ENCODE results near the gene RASL11B. TPM values are rescaled to one million over a fixed set of nuclear protein-coding genes. Genes with fewer than 3 reads are reported as not detected.

Gene RASL11B
- total RNA-seq, 2 experiments from 2014 or later: 0.29 to 0.34 TPM

DNA sequence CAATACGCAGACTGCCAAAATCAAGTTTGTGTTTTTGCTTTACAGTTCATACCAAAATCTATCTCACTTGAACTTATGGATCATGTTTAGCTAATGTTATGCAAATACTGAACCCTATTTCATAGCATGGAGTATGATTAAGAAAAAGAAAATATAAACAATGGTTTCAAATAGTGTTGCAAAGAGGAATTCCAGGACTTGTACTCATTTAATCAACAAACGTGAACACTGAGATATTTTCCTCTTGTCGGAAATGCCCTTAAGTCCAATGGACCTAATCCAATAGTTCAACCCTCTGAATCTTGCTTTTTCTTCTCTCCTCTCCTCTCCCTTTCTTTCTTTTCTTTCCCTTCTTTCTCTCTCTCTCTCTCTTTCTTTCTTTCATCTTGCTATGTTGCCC lies 30.8 kb downstream of the RASL11B start:
- CTCF ChIA-PET: interaction anchor here (2.9 kb wide), 1 partner anchor 19 kb away, joined by 13 read pairs; no protein-coding TSS in a partner anchor
- DNase-seq (no peak), ATAC-seq (no peak)
- intact Hi-C loops (cut with micrococcal nuclease): no loop called here
- H3K36me3 Mint-ChIP-seq (ENCODE audit: low read depth): peaks cover 14% of the 10 kb centered on the region
- H3K4me1 Mint-ChIP-seq (ENCODE audit: low read depth): peaks cover 21% of the 10 kb centered on the region
- no peak overlapping the region for H3K4me3 Mint-ChIP-seq
- H3K27me3 Mint-ChIP-seq: no peaks in the 10 kb centered on the region
- no peak overlapping the region for H3K27ac Mint-ChIP-seq
- no peak for TF ChIP-seq CTCF (IDR thresholded peaks at IDR 0.05)
- POLR2A ChIA-PET: no interaction called here
- no peaks in the 10 kb centered on the region for H3K9me3 Mint-ChIP-seq

- ChIA-PET CTCF (interaction anchor here (1.2 to 1.8 kb wide), 3 partner anchors 11 to 89 kb away, joined by 4 to 12 read pairs (median 5); no protein-coding TSS in a partner anchor), POLR2A (no interaction called here)
- ATAC-seq (no peak), DNase-seq (peak; percentile 19)
- Mint-ChIP-seq H3K36me3 (ENCODE audit: low read depth) (peaks cover 8% of the 10 kb centered on the region), H3K4me1 (ENCODE audit: low read depth) (peaks cover 21% of the 10 kb centered on the region), H3K27me3 (no peaks in the 10 kb centered on the region), H3K9me3 (no peaks in the 10 kb centered on the region), H3K4me3 (no peak overlapping the region), H3K27ac (no peak overlapping the region)
- no peak for TF ChIP-seq CTCF (IDR thresholded peaks at IDR 0.05)
- intact Hi-C loops (cut with micrococcal nuclease): no loop called here
These were observed 32.3 kb downstream of the RASL11B start for GRCh38 chr4:52894443-52894842.

DNA sequence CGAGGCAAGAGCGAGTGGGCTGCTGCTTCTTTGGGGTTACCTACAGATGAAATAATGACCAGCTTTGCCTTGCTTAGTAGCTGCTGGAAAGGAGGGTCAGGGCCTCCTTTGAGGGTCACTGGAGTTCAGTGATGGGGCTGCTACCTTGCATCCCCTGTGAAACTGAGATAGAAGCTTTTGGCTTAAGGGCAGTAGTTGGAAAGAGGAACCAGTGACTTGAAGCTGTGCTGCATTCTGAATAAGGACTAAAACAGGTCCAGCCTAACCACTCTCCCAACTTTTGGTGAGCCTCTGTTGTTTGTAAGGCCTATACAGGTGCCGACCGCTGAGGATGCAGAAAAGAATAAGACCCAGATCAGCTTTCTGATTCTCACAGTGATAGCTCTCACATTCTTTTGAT lies 41.2 kb downstream of the RASL11B start:
- H3K36me3 Mint-ChIP-seq (ENCODE audit: low read depth): peaks cover 46% of the 10 kb centered on the region

GRCh38 chr4:52904421-52904820 lies 42.3 kb downstream of the RASL11B start:
- Mint-ChIP-seq H3K4me3 (no peak overlapping the region), H3K27me3 (no peaks in the 10 kb centered on the region), H3K27ac (no peak overlapping the region), H3K9me3 (no peaks in the 10 kb centered on the region), H3K4me1 (ENCODE audit: low read depth) (no peaks in the 10 kb centered on the region), H3K36me3 (ENCODE audit: low read depth) (peaks cover 48% of the 10 kb centered on the region)
- POLR2A ChIA-PET: no interaction called here
- intact Hi-C loops (cut with micrococcal nuclease): no loop called here
- ATAC-seq (no peak), DNase-seq (no peak)
- no peak for TF ChIP-seq CTCF (IDR thresholded peaks at IDR 0.05)
- CTCF ChIA-PET: no interaction called here

More for the DNA sequence above, 41.2 kb downstream of the RASL11B start:
- H3K27ac Mint-ChIP-seq: no peak overlapping the region
- H3K9me3 Mint-ChIP-seq: no peaks in the 10 kb centered on the region
- H3K27me3 Mint-ChIP-seq: no peaks in the 10 kb centered on the region
- no peaks in the 10 kb centered on the region for H3K4me1 Mint-ChIP-seq (ENCODE audit: low read depth)
- no peak overlapping the region for H3K4me3 Mint-ChIP-seq
- ChIA-PET CTCF (interaction anchor here (0.7 to 2.9 kb wide), 2 partner anchors 8 to 18 kb away, joined by 3 to 12 read pairs; no protein-coding TSS in a partner anchor), POLR2A (no interaction called here)
- no peak for TF ChIP-seq CTCF (IDR thresholded peaks at IDR 0.05)
- ATAC-seq: no peak
- intact Hi-C loops (cut with micrococcal nuclease): no loop called here
- no peak for DNase-seq

- Mint-ChIP-seq H3K9me3 (no peaks in the 10 kb centered on the region), H3K4me1 (ENCODE audit: low read depth) (no peaks in the 10 kb centered on the region), H3K36me3 (ENCODE audit: low read depth) (peaks cover 37% of the 10 kb centered on the region), H3K4me3 (no peak overlapping the region), H3K27ac (no peak overlapping the region), H3K27me3 (no peaks in the 10 kb centered on the region)
- no peak for TF ChIP-seq CTCF (IDR thresholded peaks at IDR 0.05)
- intact Hi-C loops (cut with micrococcal nuclease): no loop called here
- CTCF ChIA-PET: no interaction called here
- DNase-seq (no peak), ATAC-seq (no peak)
- POLR2A ChIA-PET: no interaction called here
These were observed 45.4 kb downstream of the RASL11B start for GRCh38 chr4:52907510-52907909.

Measured in activated CD8-positive, alpha-beta T cell treated with anti-CD3 and anti-CD28 coated beads for 36 hours (primary cell).